Fibroblast of lung (primary cell): ENCODE results near the gene SLC36A3.

Source experiments
- CTCF ChIP-seq, 2 donors: IDR thresholded peaks in 1 of 2; conservative IDR thresholded peaks in 1 of 2; 1 replicate in 1 of 2; 2 replicates in 1 of 2; pipeline ENCODE4 v1.5.1; 2011 to 2012; ENCODE audit warnings: low read length in 2 of 2, control low read depth in 1 of 2, inconsistent platforms in 1 of 2, low read depth in 1 of 2, mild to moderate bottlenecking in 1 of 2
- EZH2 ChIP-seq: IDR thresholded peaks from 2 replicates; pipeline ENCODE4 v1.5.1; 2012; ENCODE audit warnings: low read length, control low read depth, mild to moderate bottlenecking; ENCODE audit errors: missing control alignments

- TF ChIP-seq CTCF (conservative IDR thresholded peaks at IDR 0.05 in 1 of 2, IDR thresholded peaks at IDR 0.05 in 1 of 2; ENCODE audit: low read depth in 1 of 2, low read length in 2 of 2) (no peak), EZH2 (no peak)
These were observed 62.5 kb downstream of the SLC36A3 start for GRCh38 chr5:151240924-151241635.
